Loucy (cell line): ENCODE measurements around the gene GSE1.

Experiments
- H2AFZ ChIP-seq: fragments of 200-600 bp; sonication (generic); 2 replicates; pipeline ENCODE4 v1.6.0; 2016; ENCODE audit warnings: antibody characterized with exemption, mild to moderate bottlenecking, low read length, moderate library complexity
- H3F3A ChIP-seq: fragments of 200-600 bp; 2 replicates; pipeline ENCODE4 v1.6.0; 2016; ENCODE audit warnings: antibody characterized with exemption, low read depth, mild to moderate bottlenecking
- H3K27me3 ChIP-seq: fragments of 200-600 bp; sonication (generic); 2 replicates; pipeline ENCODE4 v1.6.1; 2014; ENCODE audit warnings: low read length, mild to moderate bottlenecking; ENCODE audit not compliant: insufficient read depth, poor library complexity, severe bottlenecking
- H3K36me3 ChIP-seq: fragments of 200-600 bp; sonication (generic); 2 replicates; pipeline ENCODE4 v1.6.1; 2016; ENCODE audit warnings: low read length; ENCODE audit not compliant: insufficient read depth
- H3K4me1 ChIP-seq: fragments of 200-600 bp; sonication (generic); 2 replicates; pipeline ENCODE4 v1.5.1; 2014; ENCODE audit warnings: low read length, mild to moderate bottlenecking; ENCODE audit not compliant: insufficient read depth, poor library complexity, severe bottlenecking
- H3K4me2 ChIP-seq: fragments of 200-600 bp; sonication (generic); 2 replicates; pipeline ENCODE4 v1.6.0; 2014; ENCODE audit warnings: antibody characterized with exemption, low read length, low read depth, mild to moderate bottlenecking; ENCODE audit not compliant: poor library complexity, severe bottlenecking
- H3K4me3 ChIP-seq: fragments of 200-600 bp; sonication (generic); 2 replicates; pipeline ENCODE4 v1.5.1; 2014; ENCODE audit warnings: low read length, mild to moderate bottlenecking, mixed read lengths; ENCODE audit not compliant: poor library complexity, severe bottlenecking
- H3K79me2 ChIP-seq: fragments of 200-600 bp; sonication (generic); 2 replicates; pipeline ENCODE4 v1.6.1; 2014; ENCODE audit warnings: low read length; ENCODE audit not compliant: insufficient read depth
- H3K9ac ChIP-seq: fragments of 200-600 bp; sonication (generic); 2 replicates; pipeline ENCODE4 v1.6.0; 2014; ENCODE audit warnings: mild to moderate bottlenecking, low read depth, low read length, moderate library complexity; ENCODE audit not compliant: poor library complexity, severe bottlenecking
- H3K9me2 ChIP-seq: fragments of 200-600 bp; sonication (generic); replicated peaks from 2 replicates; pipeline ENCODE4 v1.6.1; 2016; ENCODE audit warnings: low read depth, low read length, mixed read lengths
- H3K9me3 ChIP-seq: fragments of 200-600 bp; sonication (generic); 2 replicates; pipeline ENCODE4 v1.6.1; 2014; ENCODE audit warnings: mild to moderate bottlenecking, antibody characterized with exemption, low read length, low read depth; ENCODE audit not compliant: insufficient read depth
- H4K20me1 ChIP-seq: fragments of 200-600 bp; sonication (generic); 2 replicates; pipeline ENCODE4 v1.6.0; 2014; ENCODE audit warnings: antibody characterized with exemption, low read length, mild to moderate bottlenecking; ENCODE audit not compliant: insufficient read depth, poor library complexity, severe bottlenecking
- CTCF ChIP-seq: fragments of 200-600 bp; sonication (generic); conservative IDR thresholded peaks from 2 replicates; pipeline ENCODE4 v1.5.1; 2014; ENCODE audit warnings: mild to moderate bottlenecking, antibody characterized with exemption, low read length
- EZH2phosphoT487 ChIP-seq: fragments of 200-600 bp; IDR thresholded peaks from 2 replicates; pipeline ENCODE4 v1.6.1; 2018; ENCODE audit warnings: antibody characterized with exemption, mild to moderate bottlenecking, moderate library complexity, borderline replicate concordance

The GSE1 gene

GRCh38 chr16:85600530-85601271 is 12.4 kb upstream of the GSE1 start:
- Histone ChIP-seq H4K20me1 (peaks cover 80% of the 10 kb centered on the region), H3K79me2 (peaks cover 96% of the 10 kb centered on the region), H3K36me3 (peaks cover 32% of the 10 kb centered on the region; the same call in 1 of the 2 replicates), H3F3A (no peaks in the 10 kb centered on the region), H3K4me2 (no peak overlapping the region), H3K9me2 (no peaks in the 10 kb centered on the region), H3K4me3 (no peak overlapping the region), H3K4me1 (peaks cover 17% of the 10 kb centered on the region), H2AFZ (no peak overlapping the region), H3K27me3 (no peaks in the 10 kb centered on the region), H3K9me3 (no peaks in the 10 kb centered on the region), H3K9ac (no peak overlapping the region)
- no peak for TF ChIP-seq EZH2phosphoT487
- no peak for TF ChIP-seq CTCF

- TF ChIP-seq EZH2phosphoT487 = no peak
- no peak for TF ChIP-seq CTCF
- Histone ChIP-seq H3K4me3 (no peak overlapping the region), H3K4me2 (no peak overlapping the region), H4K20me1 (peaks cover 81% of the 10 kb centered on the region), H3K27me3 (no peaks in the 10 kb centered on the region), H3K9me3 (no peaks in the 10 kb centered on the region), H3K9ac (no peak overlapping the region), H3K36me3 (peaks cover 33% of the 10 kb centered on the region; the same call in 1 of the 2 replicates), H2AFZ (no peak overlapping the region), H3K4me1 (peaks cover 23% of the 10 kb centered on the region), H3K79me2 (peaks cover 98% of the 10 kb centered on the region), H3F3A (no peaks in the 10 kb centered on the region), H3K9me2 (no peaks in the 10 kb centered on the region)
These were observed 11.9 kb upstream of the GSE1 start for GRCh38 chr16:85601272-85601639.

GRCh38 chr16:85601730-85602401 is 11.3 kb upstream of the GSE1 start:
- Histone ChIP-seq H3K4me3 (no peak overlapping the region), H3K9me2 (no peaks in the 10 kb centered on the region), H3K4me1 (peaks cover 29% of the 10 kb centered on the region), H3K36me3 (peaks cover 28% of the 10 kb centered on the region; the same call in 1 of the 2 replicates), H3K27me3 (no peaks in the 10 kb centered on the region), H3K9me3 (no peaks in the 10 kb centered on the region), H3K79me2 (peaks cover 98% of the 10 kb centered on the region), H3K4me2 (no peak overlapping the region), H4K20me1 (peaks cover 83% of the 10 kb centered on the region), H2AFZ (no peak overlapping the region), H3K9ac (no peak overlapping the region), H3F3A (no peaks in the 10 kb centered on the region)
- TF ChIP-seq EZH2phosphoT487 (no peak), CTCF (no peak)
